Activated CD4-positive, alpha-beta T cell treated with anti-CD3 and anti-CD28 coated beads, Interleukin-2, amount 50 U/mL, for 1 hour (primary cell): ENCODE measurements around the gene RSBN1.

Source experiments
- DNase-seq: peaks from one replicate; pipeline ENCODE4 v3.0.0-alpha.2; 2020

Gene RSBN1

DNA sequence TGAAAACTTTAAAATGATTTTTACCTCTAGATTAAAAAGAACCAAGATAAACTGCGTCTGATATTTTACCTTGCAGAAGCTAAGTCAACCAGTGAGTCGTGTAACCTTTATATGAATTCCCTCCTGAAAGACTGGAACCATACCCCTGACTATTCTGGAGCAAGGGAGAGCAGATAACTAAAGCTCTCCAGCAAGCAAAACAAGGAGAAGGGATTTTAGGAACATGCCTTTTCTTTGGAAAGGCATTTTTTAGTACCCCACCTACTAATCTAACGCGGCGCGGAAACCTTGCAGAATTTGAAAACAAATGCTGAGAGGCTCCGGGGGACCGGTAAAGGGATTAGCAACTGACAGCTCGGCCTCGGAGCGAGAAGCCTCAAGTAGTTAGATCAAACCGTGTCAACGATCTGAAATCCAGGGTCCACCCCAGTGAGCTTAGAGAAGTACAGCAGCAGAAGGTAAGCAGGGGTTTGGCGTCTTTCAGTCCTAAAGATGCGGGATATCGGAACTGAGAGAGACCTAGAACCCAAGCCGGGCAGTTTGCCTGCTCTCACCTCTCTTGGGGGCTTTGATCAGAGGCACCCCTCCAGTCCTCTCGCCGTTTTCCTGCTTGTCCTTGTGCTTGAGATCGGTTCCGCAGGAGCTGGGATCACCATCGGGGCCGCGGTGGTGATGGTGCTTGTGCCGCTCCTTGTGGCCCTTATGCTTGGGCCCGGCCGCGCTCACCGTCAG lies 954 bp downstream of the RSBN1 start:
- peak; percentile 18 for DNase-seq

- no peak for DNase-seq
Observed at GRCh38 chr1:113809670-113810602, 2.3 kb downstream of the RSBN1 start.

DNA sequence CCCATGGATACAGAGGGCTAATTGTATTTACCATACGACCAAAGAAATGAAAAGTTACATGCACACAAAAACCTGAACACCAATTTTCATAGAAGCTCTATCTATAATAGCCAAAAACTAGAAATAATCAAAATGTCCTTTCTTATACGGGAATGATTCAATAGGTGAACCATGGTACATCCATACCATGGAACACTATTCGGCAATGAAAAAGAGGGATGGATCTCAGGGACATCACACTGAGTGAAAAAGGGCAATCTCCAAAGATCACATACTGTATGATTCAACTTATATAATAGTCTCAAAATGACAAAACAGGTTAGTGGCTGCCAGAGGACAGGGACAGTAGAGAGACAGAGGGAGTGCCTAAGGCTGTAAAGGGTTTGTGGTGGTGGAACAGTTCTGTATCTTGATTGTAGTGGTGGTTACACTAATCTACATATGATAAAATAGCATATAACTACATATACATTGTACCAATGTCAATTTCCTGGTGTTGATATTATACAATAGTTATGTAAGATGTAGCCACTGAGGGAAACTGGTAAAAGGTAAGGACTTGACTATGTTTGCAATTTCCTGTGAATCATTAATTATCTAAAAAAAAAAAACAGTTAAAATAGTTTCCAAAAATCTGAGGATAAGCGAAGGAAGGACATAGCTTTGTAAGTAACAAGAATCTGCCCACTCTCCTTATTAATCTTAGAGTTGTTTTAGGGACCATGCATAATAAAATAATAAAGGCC lies 3.7 kb downstream of the RSBN1 start:
- no peak for DNase-seq

- DNase-seq, result no peak
Observed at GRCh38 chr1:113805639-113806038, 6.6 kb downstream of the RSBN1 start.

DNA sequence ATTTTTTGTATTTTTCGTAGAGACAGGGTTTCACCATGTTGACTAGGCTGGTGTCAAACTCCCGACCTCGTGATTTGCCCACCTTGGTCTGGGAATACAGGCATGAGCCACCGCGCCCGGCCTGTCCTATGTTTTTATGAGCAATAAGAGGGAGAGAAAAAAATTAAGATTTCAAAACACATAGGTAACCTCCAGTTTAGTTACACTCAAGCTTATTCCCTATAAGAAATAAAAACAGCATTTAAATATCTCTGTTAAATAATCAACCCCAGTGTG lies 7.1 kb downstream of the RSBN1 start:
- no peak for DNase-seq

GRCh38 chr1:113804421-113805255 lies 7.6 kb downstream of the RSBN1 start:
- no peak for DNase-seq

- DNase-seq, result no peak
Observed at GRCh38 chr1:113802367-113803007, 9.8 kb downstream of the RSBN1 start.

- DNase-seq, result no peak
Observed at GRCh38 chr1:113800487-113800886, 11.8 kb downstream of the RSBN1 start.

- no peak for DNase-seq
Observed at GRCh38 chr1:113797472-113797871, 14.8 kb downstream of the RSBN1 start.

DNA sequence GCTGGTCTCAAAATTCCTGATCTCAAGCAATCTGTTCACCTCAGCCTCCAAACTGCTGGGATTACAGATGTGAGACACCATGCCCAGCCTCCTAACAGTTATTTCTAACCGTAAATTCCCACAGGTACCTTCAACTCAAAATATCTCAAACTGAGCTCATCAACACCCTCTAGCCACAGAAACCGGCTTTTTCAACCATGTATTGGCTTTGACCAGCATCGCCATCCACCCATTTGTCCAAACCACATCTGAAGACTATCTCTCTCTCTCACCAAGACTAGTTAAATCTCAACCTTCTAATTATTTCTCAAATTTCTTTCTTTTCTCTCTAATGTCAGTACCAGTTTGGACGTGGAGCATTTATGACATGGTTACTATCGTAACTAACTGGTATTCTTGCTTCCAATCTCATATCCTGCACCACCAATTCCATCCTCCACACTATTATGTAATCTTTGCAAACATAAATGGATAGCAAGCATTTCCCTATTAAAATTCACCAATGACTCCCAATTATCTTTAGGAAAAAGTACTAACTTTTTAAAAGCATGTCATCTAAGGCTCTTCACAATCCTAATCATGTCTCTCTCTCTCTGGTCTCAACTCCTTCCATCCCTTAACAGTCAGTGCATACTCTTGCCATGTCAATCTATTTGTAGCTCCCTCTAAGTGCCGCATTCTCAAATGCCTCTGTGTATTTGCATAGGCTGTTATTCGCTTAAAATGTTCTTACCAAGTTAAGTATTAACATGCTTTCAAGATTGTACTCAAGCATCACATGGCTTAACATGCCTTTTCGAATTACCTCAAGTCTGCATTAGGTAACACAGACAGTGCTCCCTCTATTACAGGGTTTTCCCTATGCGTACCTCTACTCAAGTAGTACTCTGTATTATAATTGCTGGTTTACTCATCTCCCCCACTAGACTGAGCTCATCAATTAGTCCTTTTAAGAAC lies 18.1 kb downstream of the RSBN1 start:
- no peak for DNase-seq

DNA sequence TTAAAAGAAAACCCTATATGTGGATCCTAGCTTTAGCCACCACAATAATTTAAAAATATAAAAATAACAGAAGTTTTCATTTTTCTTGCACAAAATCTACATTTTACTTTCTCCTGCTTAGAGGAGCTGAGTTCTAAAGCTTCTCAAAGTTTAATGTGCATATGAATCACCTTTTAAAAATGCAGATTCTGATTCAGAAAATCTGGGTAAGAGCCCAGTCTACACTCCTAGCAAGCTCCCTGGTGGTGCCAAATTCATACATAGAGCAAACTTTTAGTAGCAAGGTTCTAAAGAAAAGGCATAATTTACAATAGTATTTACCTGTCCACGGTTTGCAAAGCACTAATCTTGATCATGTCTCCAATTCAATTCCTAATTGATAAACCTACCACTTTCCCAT lies 19.3 kb downstream of the RSBN1 start:
- no peak for DNase-seq

GRCh38 chr1:113792471-113792870 lies 19.8 kb downstream of the RSBN1 start:
- no peak for DNase-seq

GRCh38 chr1:113788802-113789201 lies 23.5 kb downstream of the RSBN1 start:
- DNase-seq, result no peak

GRCh38 chr1:113787663-113788062 lies 24.6 kb downstream of the RSBN1 start:
- no peak for DNase-seq

- DNase-seq, result no peak
Observed at GRCh38 chr1:113786069-113786468, 26.2 kb downstream of the RSBN1 start.

- DNase-seq, result no peak
Observed at GRCh38 chr1:113784104-113784779, 28.0 kb downstream of the RSBN1 start.

- peak; percentile 21 for DNase-seq
Observed at GRCh38 chr1:113783254-113784103, 28.8 kb downstream of the RSBN1 start.

- no peak for DNase-seq
Observed at GRCh38 chr1:113782406-113782805, 29.9 kb downstream of the RSBN1 start.

DNA sequence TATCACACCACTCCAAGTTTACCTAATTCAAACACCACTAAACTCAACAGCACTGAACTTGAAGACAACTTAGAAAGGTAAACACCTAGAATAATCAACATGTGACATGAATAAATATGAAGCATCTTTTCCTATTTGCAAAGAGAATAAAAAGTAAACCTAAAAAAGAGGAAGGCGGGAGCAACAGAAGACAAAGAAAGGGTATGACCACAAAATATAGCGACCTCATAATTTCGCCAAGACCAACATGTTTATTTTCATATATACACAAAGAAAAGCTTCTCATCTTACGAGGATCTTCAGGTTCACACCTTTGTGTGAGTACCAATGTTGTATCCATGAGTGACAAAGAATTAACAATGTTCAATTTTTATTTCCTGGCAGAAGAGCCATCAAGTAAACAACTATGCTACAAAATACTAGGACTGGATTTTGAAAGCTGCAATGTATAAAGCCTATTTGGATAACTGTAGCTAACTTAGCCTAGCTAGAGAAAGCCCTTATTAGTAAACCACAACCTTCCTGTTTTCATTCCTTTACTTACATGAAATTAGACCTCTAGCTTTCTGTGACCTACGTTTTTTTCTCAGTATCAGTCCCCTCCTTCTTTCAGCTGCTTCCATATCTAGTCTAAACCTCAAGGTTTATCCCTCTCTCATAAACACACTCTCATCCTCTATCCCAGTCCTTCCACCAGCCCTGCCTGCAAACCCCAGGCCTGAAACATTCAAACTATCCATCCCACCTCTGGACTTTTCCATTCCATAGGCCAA lies 31.7 kb downstream of the RSBN1 start:
- no peak for DNase-seq
